HG03066 (cell line): ENCODE data around the gene SAP30BP.
A peak's percentile ranks its signal among the peaks of the same experiment; 100 is the strongest.
"Not testable (repeated sequence)": the region's sequence is repeated elsewhere in the genome, so short reads cannot be mapped to it uniquely, and the experiment has no call there.

Source experiments
- ATAC-seq: cut with Tn5 transposase; IDR thresholded peaks from one replicate; pipeline ENCODE4 v1.9.1; 2021; ENCODE audit warnings: low read depth; ENCODE audit not compliant: unreplicated experiment

SAP30BP gene

DNA sequence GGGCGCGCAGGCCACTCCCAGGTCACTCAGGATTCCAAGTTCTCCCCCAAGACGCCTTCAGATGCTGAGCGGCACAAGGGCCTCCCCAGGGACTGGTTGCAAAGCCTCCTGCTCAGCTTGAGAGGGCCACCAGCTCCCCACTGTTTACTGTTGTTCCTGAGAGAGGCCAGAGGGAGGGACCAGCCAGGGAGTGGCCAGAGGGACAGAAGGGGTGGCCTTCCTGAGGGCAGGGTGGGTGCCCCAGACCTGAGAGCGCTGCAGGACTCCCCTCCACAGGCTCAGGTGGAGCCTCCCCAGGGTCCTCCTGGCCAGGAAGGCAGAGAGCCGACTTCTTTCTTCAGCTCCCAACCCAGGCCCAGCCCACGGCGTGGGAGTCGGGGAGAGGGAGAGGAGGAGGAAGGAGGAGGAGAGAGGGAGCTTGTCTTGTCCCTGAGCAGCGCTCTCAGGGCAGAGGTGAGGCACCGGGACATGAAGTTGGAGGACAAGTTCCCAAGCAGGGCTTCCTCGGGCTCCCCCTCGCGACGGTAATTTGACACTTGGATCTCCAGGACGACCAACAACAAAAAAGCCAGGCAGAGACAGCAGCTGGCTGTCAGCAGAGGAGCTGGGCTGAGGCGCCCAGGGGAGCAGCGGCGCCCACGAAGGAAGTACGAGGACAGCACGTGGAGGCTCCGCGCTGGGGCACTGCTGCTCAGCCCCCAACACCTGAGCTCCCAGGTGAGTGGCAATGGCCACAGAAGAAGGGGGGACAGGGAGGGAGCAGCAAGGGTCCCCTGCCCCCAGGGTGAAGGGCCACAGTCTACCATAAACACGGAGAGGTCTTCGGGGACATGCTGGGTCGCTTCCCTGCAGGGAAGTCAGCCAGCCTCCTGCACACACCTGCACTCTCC is 33.4 kb upstream of the SAP30BP start:
- ATAC-seq: no peak

DNA sequence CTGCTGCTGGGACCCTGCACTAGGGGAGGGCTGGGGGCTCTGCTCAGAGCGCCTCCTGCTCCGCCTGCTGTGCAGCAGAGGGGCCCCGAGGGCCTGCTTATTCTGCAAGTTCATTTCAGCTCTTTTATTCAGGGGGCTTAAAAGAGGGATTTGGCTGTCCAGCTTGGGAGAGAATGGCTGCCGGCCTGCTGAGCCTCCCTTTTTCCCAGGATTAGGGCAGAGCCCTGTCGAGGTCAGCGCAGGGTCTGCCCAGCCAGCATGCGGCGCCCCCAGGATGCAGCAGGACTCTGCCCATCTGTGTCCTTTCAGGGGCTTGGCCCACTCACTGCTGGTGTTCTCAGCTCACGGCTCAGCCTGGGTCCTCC is 32.8 kb upstream of the SAP30BP start:
- ATAC-seq: no peak

DNA sequence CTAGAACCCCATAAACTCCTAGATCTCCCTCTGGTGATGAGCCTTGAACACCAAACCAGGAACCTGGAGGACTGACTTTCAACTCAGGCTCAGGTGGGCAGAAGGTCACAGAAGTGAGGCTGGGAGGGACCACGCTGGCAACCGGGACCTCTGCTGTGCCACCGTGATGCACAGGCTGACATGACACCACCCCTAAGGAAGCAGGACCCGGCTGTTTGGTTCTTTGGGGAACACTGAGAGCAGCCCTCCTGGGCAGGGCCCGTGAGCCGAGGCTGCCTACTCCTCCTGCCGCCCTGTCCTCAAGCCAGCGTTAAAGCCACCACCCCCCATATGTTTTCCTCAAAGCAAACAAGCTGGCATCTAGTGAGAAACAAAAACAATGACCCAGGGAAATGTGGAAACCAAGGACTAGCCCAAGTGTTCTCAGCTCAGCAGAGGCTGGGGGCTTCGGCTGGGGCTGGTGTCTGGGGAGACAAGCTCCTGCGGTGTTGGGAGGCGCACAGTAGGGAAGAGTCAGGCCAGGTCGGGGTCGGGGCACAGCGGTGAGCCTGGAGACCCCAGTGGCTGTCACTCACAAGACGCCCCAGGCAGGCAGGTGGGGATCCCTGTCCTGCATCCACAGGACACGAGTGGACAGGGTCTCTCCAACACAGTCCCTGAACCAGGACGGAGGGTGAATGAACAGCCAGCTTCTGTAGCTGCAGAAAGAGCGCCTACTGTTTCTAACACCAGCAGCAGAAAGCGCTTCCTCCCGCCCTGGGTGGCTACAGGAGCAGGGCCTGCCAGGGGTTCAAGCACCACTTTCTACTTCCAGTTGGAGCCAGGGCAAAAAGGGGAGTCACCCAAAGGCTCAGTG is 32.2 kb upstream of the SAP30BP start:
- no peak for ATAC-seq

DNA sequence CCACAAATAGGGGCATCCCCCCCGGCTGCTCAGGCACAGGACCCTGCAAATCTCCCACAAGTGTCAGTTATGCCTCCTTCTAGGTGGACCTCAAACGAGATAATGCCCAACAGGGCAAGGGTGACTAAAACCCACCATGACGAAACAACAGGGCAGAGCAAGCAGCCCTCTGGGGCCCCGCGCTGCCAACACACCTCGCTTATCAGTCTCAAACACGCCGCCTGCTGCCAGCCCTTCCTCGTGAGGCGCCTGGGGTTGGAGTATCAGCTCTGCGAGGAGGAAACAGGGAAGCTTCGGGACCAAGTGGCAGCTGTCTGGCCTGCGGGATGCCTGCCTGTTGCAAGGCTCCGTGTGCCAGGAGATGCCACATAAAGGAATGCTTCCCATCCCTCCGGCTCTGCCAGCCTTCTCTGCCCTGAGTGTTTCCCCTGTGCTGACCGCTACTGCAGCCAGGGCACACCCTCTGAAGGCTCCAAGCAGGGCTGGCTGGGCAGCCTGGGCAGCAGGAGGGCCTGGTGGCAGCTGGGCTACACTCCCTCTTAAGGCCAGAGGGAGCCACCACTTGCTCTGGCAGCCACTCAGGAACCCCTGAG is 31.4 kb upstream of the SAP30BP start:
- ATAC-seq: no peak

DNA sequence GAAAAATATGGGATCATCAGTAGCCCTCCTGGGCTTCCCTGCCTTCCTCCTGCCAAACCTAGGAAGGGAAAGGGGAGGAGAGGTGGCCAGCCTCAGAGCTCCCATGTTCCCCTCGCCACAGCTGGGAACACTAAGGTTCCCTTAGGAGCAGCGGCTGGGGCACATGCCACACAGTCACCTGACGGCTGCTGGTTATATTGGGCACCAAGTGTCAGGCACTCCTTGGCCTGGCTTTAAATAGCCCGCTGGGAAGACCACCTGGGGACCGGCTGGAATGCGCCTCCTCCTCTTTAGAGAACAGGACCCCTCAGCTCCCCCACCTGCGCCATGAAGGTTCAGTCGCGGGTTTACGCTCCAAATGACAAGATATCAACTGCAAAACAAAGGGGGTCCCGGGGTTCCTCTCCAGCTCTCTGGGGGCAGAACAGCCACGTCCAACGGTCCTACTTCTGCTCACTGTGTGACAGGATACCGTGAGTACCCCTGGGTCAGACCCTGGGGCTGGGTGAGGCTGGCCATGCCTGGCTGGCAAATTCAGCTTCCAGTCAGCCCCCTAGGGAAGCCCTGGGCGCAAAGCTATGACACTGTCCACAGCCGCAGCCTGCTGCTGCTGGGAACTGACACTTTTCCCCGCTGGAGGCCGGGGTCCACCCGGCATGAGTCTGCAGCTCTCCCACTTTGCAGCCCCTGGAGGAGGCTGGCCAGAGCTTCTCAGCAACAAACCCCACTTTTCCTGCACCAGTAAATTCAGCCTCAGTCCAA is 30.6 kb upstream of the SAP30BP start:
- ATAC-seq: no peak

DNA sequence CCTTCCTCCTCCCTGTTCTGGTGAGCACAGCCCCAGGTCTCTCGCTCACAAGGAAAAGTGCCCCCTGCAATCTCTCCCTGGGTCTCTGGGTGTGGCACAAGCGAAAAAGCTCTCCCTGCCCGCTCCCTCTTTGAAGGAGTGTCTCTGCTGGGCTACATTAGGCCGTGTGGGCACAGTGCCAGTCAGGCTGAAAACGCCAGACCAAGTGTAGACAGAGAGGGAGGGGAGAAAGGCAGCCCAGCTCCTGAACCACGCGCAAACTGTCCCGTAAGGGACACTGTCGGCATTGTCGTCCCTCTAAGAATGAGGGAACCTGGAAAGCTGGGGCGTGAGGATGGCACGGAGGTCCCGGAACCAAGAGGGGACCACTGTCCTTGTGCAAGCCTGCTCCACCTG is 30.0 kb upstream of the SAP30BP start:
- no peak for ATAC-seq

DNA sequence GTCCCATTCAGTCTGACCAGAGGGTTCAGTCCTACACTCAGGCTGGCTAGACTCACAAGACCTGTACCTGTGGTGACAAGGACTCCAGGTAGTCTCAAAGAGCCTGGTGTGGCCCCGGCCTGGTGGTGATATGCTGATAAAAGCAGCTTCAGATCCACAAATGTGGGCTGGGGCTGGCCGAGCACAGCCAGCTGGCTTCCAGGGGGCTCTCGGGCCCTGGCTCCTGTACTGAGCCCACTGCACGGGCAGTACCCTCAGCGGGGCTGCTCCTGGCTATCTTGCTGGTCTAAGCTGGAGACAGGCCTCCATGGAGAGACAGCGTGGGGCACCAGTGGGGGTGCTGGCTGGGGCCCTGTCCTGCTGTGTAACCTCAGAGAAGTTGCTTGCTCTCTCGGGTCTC is 29.6 kb upstream of the SAP30BP start:
- no peak for ATAC-seq

DNA sequence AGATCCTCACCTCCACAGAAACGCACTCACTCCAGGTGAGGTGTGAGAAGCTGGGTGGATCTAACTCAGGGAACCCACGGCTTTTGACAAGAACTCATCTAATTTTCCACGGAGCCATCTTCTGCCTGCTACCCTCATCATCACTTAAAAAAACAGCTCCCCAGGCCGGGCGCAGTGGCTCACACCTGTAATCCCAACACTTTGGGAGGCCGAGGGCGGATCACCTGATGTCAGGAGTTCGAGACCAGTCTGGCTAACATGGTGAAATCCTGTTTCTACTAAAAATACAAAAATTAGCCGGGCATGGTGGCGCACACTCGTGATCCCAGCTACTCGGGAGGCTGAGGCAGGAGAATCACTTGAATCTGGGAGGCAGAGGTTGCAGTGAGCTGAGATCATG is 29.1 kb upstream of the SAP30BP start:
- ATAC-seq: not testable (repeated sequence)

DNA sequence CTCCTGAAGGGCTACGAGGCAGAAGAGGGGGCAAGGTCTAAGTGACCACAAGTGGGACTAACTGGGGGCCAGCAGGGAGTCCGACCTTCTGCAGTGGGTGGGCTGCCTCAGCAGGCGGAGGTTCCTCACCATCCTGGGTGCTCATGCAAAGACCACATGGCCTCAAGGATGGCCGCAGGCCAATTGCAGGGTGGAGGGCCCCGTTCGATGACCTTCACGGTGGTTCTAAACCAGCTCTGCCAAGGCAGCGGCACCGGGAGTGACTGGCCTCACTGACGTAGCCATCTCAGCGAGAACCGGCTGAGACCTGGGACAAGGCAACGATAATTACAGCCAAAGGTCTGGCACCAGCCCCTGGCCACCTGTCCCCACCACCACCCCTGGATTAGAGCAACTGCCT is 28.2 kb upstream of the SAP30BP start:
- ATAC-seq: no peak

DNA sequence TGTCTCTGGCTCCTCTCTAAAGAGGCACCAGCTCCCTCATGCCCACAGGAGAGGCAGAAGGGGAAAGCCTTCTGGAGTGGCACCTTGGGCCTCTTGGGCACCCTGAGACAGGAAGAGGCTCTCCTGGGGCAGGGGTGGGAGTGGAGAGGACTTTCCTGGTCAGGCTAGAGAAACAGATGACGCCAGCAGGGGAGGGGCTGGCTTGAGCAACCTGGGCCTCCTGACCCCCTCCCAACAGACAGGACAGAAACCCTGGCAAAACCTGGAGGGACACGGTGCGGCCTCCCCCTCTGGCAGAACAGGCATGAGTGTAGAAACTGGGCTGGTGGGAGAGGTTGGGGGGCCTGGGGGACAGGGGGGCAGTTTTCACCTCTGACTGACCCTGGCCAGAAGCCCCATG is 27.8 kb upstream of the SAP30BP start:
- no peak for ATAC-seq

DNA sequence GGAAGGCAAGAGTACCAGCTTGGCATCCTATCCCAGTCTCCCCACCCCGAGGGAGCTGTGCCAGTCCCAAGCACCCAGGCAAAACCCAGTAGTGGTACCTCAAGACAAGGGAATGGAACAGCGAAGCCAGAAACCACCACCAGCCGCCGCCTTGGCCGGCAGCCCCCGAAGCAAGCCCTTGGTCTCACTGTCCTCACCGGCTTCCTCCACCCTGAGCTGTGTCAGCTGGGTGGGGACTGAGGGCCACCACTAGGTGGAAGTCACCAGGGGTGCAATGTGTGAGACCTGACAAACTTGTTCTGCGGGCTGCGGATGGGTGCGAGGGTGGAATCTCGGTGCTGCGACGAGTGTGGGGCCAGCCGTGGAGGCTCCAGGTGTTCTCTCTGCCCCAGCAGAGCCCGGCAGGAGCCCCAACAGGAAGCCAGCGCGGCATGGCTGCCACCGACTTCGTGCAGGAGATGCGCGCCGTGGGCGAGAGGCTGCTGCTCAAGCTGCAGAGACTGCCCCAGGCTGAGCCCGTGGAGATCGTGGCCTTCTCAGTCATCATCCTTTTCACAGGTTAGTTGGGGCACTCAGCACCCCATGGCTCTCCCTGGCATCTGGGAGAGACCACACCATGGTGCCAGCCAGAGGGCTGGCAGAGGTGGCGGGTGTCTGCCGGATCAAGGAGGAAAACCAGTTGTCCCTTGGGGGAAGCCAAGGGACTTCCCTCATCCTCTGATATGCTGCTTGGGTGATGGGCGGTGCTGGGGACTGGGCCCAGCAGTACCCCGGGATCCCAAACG is 27.2 kb upstream of the SAP30BP start:
- ATAC-seq: no peak

DNA sequence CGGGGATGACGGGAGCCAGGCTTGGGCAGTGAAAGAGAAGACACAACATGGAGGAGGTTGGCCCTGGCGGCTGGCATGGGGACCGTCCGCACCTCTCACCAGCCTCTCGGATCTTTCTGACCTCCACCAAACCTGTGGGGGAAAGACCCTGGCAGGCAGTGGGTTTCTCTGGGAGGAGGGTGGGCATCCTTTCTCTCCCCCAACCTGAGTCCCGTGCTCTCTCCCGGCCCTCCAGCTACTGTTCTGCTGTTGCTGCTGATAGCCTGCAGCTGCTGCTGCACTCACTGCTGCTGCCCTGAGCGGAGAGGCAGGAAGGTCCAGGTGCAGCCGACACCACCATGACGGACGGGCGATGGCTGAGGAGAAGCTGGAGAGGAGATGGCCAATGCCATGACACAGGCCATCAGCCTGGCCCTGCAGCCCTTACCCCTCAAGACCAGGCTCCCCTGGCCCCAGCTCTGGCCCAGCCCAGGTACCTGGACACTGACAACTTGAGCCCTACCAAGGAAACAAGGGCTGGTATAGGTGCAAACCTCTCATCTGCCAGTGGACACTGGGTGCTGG is 26.5 kb upstream of the SAP30BP start:
- ATAC-seq: no peak

DNA sequence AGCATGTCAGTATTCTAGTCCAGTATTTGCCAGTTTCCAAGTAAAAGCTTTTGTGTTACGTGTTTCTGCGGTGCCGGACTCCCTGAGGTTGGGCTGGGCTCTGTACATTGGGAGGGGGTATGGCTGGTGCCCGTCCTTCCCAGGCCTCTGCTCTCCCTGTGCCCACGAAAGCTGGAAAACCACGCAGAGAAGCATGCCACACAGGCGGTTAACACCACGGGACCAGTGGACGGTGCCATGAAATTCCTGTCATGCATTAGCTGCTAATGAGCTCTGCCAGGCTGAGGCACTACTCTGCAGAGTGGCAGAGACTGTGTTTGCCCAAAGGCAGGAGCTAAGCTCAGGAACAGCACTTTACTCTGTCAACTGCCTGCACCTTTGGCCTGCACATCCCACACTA is 25.8 kb upstream of the SAP30BP start:
- ATAC-seq: no peak

DNA sequence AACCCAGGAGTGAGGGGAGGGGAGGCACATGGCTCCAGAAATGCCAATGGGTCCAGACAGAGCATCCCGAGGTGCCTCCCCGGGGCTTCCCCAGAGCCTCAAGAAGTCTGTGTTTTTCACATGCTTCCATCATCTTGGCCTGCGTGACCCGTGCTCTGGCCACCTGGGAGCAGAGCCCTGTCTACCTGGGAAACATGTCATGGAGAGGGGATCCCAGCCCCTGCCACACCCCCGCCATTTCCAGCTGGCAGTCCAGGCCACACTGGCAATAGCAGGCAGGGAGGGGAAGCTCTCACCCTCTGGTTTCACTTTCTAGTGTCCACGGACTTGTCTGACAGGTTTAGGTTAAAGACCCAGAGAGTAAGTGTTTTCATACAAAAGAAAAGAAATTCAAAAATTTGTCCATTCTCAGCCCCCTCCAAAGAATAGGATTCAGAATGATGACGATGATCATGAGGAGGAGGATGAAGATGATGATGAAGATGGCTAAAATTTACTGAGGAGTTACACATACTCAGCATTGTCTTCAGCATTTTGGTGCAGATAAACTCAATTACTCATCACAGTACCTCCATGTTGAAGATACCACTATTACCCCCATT is 24.9 kb upstream of the SAP30BP start:
- no peak for ATAC-seq

DNA sequence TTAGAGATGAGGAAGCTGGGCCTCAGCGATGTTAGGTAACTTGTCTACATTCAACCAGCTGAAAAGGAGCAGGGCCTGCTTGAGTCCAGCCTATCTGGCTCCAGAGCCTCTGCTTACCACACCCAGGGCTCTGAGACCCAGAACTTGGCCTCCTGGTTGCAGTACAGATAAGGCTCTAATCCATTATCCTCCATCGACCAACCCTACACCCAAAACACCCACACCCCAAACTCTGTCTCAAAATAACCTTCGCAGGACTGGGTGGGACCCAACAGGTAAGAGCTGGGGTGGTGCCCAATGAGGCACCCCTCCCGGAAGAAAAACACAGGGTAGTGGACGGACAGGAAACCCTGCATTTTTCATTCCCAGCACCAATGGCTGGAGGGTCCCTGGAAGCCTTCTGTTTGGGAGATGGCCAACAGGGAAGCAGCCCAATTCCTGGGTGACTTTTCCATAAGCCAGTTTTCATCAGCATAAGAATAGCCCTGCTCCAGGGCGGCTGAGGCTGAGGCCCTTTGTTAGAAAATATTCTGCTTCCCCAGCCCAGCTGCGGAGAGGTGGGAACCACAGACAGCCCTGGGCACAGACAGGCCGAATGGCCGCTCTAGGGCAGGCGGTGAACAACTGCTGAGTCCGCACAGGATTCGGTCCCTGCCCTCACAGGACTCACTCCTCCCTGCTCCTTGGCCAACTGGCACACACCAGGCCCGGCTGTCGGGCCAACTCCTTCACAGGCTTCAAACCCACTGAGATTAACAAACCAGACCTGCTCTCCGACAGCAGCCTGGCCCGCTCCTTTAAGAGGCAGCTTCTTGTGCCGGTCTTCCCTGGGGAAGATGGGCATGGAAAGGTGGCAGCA is 24.1 kb upstream of the SAP30BP start:
- no peak for ATAC-seq

DNA sequence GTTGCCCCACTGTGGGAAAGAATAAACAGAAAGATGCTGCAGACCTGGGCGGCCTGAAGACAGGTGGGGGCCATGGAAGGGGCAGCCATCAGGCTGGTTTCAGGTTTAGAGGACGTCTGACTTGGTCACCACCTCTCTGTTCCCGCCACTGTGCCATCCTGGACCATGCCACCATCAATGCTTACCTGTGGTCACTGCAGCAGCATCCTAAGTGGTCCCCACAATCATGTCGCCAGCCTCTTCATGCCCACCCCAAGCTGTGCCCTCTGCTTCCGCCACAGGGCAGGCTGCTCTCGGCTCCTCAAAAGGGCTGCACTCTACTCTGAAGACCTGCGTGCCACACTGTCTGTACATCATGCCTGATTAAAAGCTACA is 23.5 kb upstream of the SAP30BP start:
- no peak for ATAC-seq

DNA sequence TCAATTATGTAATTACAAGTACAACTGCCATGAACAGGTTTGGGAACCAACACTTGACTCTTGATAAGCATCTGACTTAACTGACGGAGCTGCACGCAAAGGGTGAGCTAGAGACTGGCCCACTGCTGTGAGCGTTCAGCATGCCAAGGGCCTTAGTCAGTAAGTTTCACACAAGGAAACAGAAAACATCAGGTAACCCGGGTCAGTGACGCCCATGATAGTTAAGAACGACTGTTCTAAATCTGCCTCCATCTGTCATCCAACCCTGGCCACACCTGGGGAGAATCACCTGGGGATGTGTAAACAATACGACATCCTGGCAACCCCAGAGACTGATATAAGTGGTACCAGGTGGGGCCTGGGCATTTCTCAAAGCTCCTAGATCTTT is 21.6 kb upstream of the SAP30BP start:
- no peak for ATAC-seq

DNA sequence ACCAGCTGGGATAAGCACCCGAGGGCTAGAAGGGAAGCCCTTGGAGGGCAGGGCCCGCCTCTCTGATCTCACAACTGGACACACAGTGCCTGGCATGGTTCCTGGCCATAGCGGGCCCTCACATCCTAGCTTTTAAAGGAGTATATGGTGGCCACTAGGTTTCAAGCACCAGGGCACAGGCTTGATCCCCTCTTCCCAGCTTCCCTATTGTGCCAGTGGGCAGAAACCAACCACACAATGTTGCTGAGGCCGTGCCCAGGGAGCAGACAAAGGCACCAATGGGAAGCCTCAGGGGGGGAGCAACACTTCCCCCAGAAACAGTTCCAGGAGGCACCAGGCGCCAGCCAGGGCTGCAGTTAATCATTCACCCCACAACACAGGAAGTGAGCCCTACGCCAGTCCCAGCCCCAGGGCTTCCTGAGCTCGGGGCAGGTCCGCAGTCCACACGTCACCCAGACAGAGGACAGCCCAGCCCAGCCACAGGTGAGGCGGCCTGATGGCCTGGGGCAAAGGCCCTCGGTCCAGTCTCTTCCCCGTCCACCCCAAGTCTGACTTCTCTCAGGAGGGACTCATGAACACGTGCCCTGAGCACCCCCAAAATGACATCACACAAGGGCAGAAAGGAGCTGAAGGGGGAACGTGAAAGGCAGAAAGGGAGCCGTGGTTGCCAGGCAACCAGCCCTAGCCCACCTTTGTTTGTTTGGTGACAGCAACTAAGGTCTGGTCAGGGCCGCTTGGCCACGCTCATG is 21.1 kb upstream of the SAP30BP start:
- ATAC-seq: peak; percentile 89
